Measurements from ENCODE around the gene PRDX2. TPM values are rescaled to one million over a fixed set of nuclear protein-coding genes. Genes with fewer than 3 reads are reported as not detected.

The PRDX2 gene
- total and polyA plus RNA-seq, 2 donors (not counting 3 experiments of a cell fraction or from before 2014, with no cell fraction given): 247 to 492 TPM

DNA sequence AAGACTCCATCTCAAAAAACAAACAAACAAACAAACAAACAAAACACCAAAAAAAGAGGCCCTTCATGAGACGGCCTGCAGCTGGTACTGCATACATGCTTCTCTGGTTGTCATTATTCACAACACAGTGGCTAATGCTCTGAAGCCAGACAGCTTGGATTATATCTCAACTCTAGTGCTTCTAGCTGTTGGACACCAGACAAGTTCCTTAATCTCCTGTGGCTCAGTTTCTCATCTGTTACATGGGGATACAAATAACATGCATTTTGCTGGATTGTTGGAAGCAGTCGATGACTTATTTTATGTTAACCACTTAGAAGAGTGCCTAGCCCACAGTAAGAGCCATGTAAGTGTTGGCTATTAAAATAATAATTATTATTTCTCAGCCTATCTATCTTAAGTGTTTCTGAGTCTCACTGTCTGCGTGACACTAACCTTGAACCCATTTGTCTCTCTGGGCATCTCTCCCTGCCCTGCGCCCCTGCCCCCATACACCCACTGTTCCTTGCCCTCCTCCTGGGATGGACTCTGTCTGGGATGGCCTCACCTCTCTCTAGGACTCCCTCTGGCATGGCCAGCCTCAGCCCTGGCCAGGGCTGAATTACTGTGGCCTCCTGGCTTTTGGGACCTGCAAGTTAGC lies 13.4 kb downstream of the PRDX2 start:
- Histone ChIP-seq H3K9me3 (replicated peaks; ENCODE audit: control insufficient read depth, insufficient read depth, low read length) (no peaks in the 10 kb centered on the region), H3K4me2 (ENCODE audit: insufficient read depth, low read length) (no peak overlapping the region), H4K20me1 (replicated peaks; ENCODE audit: control insufficient read depth, extremely low read depth, insufficient read depth, low read length) (no peaks in the 10 kb centered on the region), H3K79me2 (ENCODE audit: control insufficient read depth, insufficient read depth, low read length) (peaks cover 14% of the 10 kb centered on the region), H3K9me1 (replicated peaks; ENCODE audit: control insufficient read depth, extremely low read depth, insufficient read depth, low read length) (no peaks in the 10 kb centered on the region), H3K9ac (replicated peaks; ENCODE audit: extremely low read depth, insufficient read depth, low read length) (no peak overlapping the region), H2AFZ (ENCODE audit: low read depth, low read length) (no peak overlapping the region), H3K4me3 (replicated peaks in 1 of 3; ENCODE audit: insufficient read depth in 1 of 3, low read depth in 1 of 3, low read length in 3 of 3) (no peak overlapping the region), H3K4me1 (ENCODE audit: control insufficient read depth, extremely low read depth, insufficient read depth, low read length) (peaks cover 34% of the 10 kb centered on the region), H3K36me3 (ENCODE audit: control insufficient read depth in 2 of 2, extremely low read depth in 1 of 2, insufficient read depth in 2 of 2, low read length in 2 of 2) (no peaks in the 10 kb centered on the region), H3K27me3 (ENCODE audit: control insufficient read depth in 2 of 2, insufficient read depth in 2 of 2, low read length in 2 of 2) (no peaks in the 10 kb centered on the region), H3K27ac (ENCODE audit: insufficient read depth, low read depth, low read length) (peak overlapping the region; percentile 65)
- POLR2A ChIA-PET: interaction anchor here (1.4 kb wide), 1 partner anchor 10 kb away, joined by 3 read pairs; no protein-coding TSS in a partner anchor
- intact Hi-C loops (cut with micrococcal nuclease) (loop anchor here (10.0 kb wide), 1 partner anchor 147 kb away; the partner anchor contains the start of genes CALR and FARSA), dilution Hi-C loops (cut with MboI; ENCODE audit: extremely low pct_ligation_motif_present, low sequenced_read_pairs) (no loop called here)
- CTCF ChIA-PET: interaction anchor here (1.3 to 4.7 kb wide), 5 partner anchors 8 to 28 kb away, joined by 3 to 48 read pairs (median 7); no protein-coding TSS in a partner anchor
- BruUV-seq (replicated peaks): no TSS peak
- TF ChIP-seq EZH2 (IDR thresholded peaks at IDR 0.05; ENCODE audit: borderline replicate concordance, low read depth, low read length, severe bottlenecking): no peak
- TF ChIP-seq FOS (IDR thresholded peaks at IDR 0.05; ENCODE audit: borderline replicate concordance, insufficient read depth, low read length): no peak
- TF ChIP-seq JUN (IDR thresholded peaks at IDR 0.05; ENCODE audit: borderline replicate concordance, insufficient read depth, insufficient read length, low read depth): no peak
- TF ChIP-seq, protein P1, sequence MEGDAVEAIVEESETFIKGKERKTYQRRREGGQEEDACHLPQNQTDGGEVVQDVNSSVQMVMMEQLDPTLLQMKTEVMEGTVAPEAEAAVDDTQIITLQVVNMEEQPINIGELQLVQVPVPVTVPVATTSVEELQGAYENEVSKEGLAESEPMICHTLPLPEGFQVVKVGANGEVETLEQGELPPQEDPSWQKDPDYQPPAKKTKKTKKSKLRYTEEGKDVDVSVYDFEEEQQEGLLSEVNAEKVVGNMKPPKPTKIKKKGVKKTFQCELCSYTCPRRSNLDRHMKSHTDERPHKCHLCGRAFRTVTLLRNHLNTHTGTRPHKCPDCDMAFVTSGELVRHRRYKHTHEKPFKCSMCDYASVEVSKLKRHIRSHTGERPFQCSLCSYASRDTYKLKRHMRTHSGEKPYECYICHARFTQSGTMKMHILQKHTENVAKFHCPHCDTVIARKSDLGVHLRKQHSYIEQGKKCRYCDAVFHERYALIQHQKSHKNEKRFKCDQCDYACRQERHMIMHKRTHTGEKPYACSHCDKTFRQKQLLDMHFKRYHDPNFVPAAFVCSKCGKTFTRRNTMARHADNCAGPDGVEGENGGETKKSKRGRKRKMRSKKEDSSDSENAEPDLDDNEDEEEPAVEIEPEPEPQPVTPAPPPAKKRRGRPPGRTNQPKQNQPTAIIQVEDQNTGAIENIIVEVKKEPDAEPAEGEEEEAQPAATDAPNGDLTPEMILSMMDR (IDR thresholded peaks at IDR 0.05; ENCODE audit: extremely low read depth in 1 of 2, insufficient read depth in 1 of 2, low read depth in 1 of 2, low read length in 2 of 2): no peak
- TF ChIP-seq POLR2A (IDR thresholded peaks at IDR 0.05; ENCODE audit: low read depth, low read length): no peak
- TF ChIP-seq MYC (IDR thresholded peaks at IDR 0.05; ENCODE audit: low read depth, low read length): no peak
- no peak for TF ChIP-seq GATA2 (IDR thresholded peaks at IDR 0.05; ENCODE audit: insufficient read depth, insufficient read length, low read depth, low read length)
- TF ChIP-seq, protein P2, sequence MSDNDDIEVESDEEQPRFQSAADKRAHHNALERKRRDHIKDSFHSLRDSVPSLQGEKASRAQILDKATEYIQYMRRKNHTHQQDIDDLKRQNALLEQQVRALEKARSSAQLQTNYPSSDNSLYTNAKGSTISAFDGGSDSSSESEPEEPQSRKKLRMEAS (IDR thresholded peaks at IDR 0.05; ENCODE audit: insufficient read depth, insufficient read length): no peak
- no peak for TF ChIP-seq POLR2AphosphoS5 (IDR thresholded peaks at IDR 0.05; ENCODE audit: insufficient read depth, low read depth, low read length)
- DNase-seq (ENCODE audit: low read depth, low spot score) (no peak), FAIRE-seq (no peak)

Data from endothelial cell of umbilical vein (primary cell).